BLaER1 treated with 17β-estradiol and CSF1 and Interleukin-3, amounts not matched to agents 10 nM and 100 nM (cell line): Measurements from ENCODE around the gene USP9Y.

Experiments used
- H3K27ac ChIP-seq, 11 experiments: shearing (Covaris generic); formaldehyde crosslinking; 2 replicates each; pipeline ENCODE4 v1.8.1; 2022
- H3K27me3 ChIP-seq, 11 experiments: shearing (Covaris generic); formaldehyde crosslinking; 2 replicates each; pipeline ENCODE4 v1.8.1; 2022
- H3K36me3 ChIP-seq, 11 experiments: shearing (Covaris generic); formaldehyde crosslinking; 2 replicates each; pipeline ENCODE4 v1.8.1; 2022
- H3K4me1 ChIP-seq, 10 experiments: shearing (Covaris generic); formaldehyde crosslinking; 2 replicates each; pipeline ENCODE4 v1.8.1; 2022
- H3K4me2 ChIP-seq, 11 experiments: shearing (Covaris generic); formaldehyde crosslinking; 2 replicates each; pipeline ENCODE4 v1.8.1; 2022
- H3K4me3 ChIP-seq, 10 experiments: shearing (Covaris generic); formaldehyde crosslinking; 2 replicates each; pipeline ENCODE4 v1.8.1; 2022
- H3K9ac ChIP-seq, 11 experiments: shearing (Covaris generic); formaldehyde crosslinking; 2 replicates each; pipeline ENCODE4 v1.8.1; 2022
- H3K9me3 ChIP-seq, 11 experiments: shearing (Covaris generic); formaldehyde crosslinking; replicated peaks in 1 of 11; 2 replicates each; pipeline ENCODE4 v1.8.1; 2022
- H4K20me1 ChIP-seq, 11 experiments: shearing (Covaris generic); formaldehyde crosslinking; 2 replicates each; pipeline ENCODE4 v1.8.1; 2022
- Cebpa-rat ChIP-seq, 11 experiments: shearing (Covaris generic); IDR thresholded peaks; 2 replicates each; pipeline ENCODE4 v1.8.1; 2022

Gene USP9Y

GRCh38 chrY:12756021-12756420 is 55.0 kb downstream of the USP9Y start:
- Histone ChIP-seq H3K4me2 (no peak overlapping the region), H3K4me3 (no peak overlapping the region), H3K36me3 (no peaks in the 10 kb centered on the region), H4K20me1 (no peaks in the 10 kb centered on the region), H3K27ac (no peak overlapping the region), H3K9me3 (no peaks in the 10 kb centered on the region), H3K27me3 (no peaks in the 10 kb centered on the region), H3K9ac (no peak overlapping the region), H3K4me1 (no peaks in the 10 kb centered on the region)
- TF ChIP-seq Cebpa-rat (IDR thresholded peaks at IDR 0.05), result no peak

- Histone ChIP-seq H3K27ac (no peak overlapping the region), H3K4me3 (no peak overlapping the region), H3K9me3 (no peaks in the 10 kb centered on the region), H4K20me1 (no peaks in the 10 kb centered on the region), H3K36me3 (no peaks in the 10 kb centered on the region), H3K4me1 (no peaks in the 10 kb centered on the region), H3K9ac (no peak overlapping the region), H3K27me3 (no peaks in the 10 kb centered on the region), H3K4me2 (no peak overlapping the region)
- no peak for TF ChIP-seq Cebpa-rat (IDR thresholded peaks at IDR 0.05)
Measured at GRCh38 chrY:12765976-12766375, 64.9 kb downstream of the USP9Y start.

- H3K4me1 ChIP-seq, result no peaks in the 10 kb centered on the region
- no peak overlapping the region for H3K4me3 ChIP-seq
- H3K27me3 ChIP-seq, result no peaks in the 10 kb centered on the region
- H4K20me1 ChIP-seq, result no peaks in the 10 kb centered on the region
- TF ChIP-seq Cebpa-rat (IDR thresholded peaks at IDR 0.05), result no peak
- no peaks in the 10 kb centered on the region for H3K9me3 ChIP-seq
- H3K27ac ChIP-seq, result no peak overlapping the region
- no peaks in the 10 kb centered on the region for H3K36me3 ChIP-seq
- no peak overlapping the region for H3K4me2 ChIP-seq
- no peak overlapping the region for H3K9ac ChIP-seq
Measured at GRCh38 chrY:12784521-12784920, 83.5 kb downstream of the USP9Y start.

- no peaks in the 10 kb centered on the region for H3K9me3 ChIP-seq
- H3K27ac ChIP-seq, result no peak overlapping the region
- TF ChIP-seq Cebpa-rat (IDR thresholded peaks at IDR 0.05), result no peak
- H3K9ac ChIP-seq, result no peak overlapping the region
- H3K4me2 ChIP-seq, result no peak overlapping the region
- no peak overlapping the region for H3K4me3 ChIP-seq
- H4K20me1 ChIP-seq, result no peaks in the 10 kb centered on the region
- H3K27me3 ChIP-seq, result no peaks in the 10 kb centered on the region
- H3K36me3 ChIP-seq, result no peaks in the 10 kb centered on the region
- no peaks in the 10 kb centered on the region for H3K4me1 ChIP-seq
Measured at GRCh38 chrY:12793999-12794398, 93.0 kb downstream of the USP9Y start.

GRCh38 chrY:12808046-12808445 is 107.0 kb downstream of the USP9Y start:
- Histone ChIP-seq H3K4me3 (no peak overlapping the region), H3K27ac (no peak overlapping the region), H3K9ac (no peak overlapping the region), H4K20me1 (no peaks in the 10 kb centered on the region), H3K27me3 (no peaks in the 10 kb centered on the region), H3K9me3 (no peaks in the 10 kb centered on the region), H3K36me3 (no peaks in the 10 kb centered on the region), H3K4me1 (no peaks in the 10 kb centered on the region), H3K4me2 (no peak overlapping the region)
- no peak for TF ChIP-seq Cebpa-rat (IDR thresholded peaks at IDR 0.05)

- Histone ChIP-seq H3K27ac (no peak overlapping the region), H3K36me3 (no peaks in the 10 kb centered on the region), H3K4me2 (no peak overlapping the region), H4K20me1 (no peaks in the 10 kb centered on the region), H3K4me1 (no peaks in the 10 kb centered on the region), H3K9ac (no peak overlapping the region), H3K27me3 (no peaks in the 10 kb centered on the region), H3K4me3 (no peak overlapping the region), H3K9me3 (no peaks in the 10 kb centered on the region)
- no peak for TF ChIP-seq Cebpa-rat (IDR thresholded peaks at IDR 0.05)
Measured at GRCh38 chrY:12809034-12809433, 108.0 kb downstream of the USP9Y start.

- Histone ChIP-seq H3K9me3 (no peaks in the 10 kb centered on the region), H4K20me1 (no peaks in the 10 kb centered on the region), H3K4me1 (no peaks in the 10 kb centered on the region), H3K9ac (no peak overlapping the region), H3K36me3 (no peaks in the 10 kb centered on the region), H3K27ac (no peak overlapping the region), H3K4me2 (no peak overlapping the region), H3K4me3 (no peak overlapping the region), H3K27me3 (no peaks in the 10 kb centered on the region)
- TF ChIP-seq Cebpa-rat (IDR thresholded peaks at IDR 0.05), result no peak
Measured at GRCh38 chrY:12823408-12823807, 122.4 kb downstream of the USP9Y start.

GRCh38 chrY:12826791-12827190 is 125.8 kb downstream of the USP9Y start:
- Histone ChIP-seq H3K27ac (no peak overlapping the region), H3K9me3 (no peaks in the 10 kb centered on the region), H3K9ac (no peak overlapping the region), H3K4me2 (no peak overlapping the region), H3K36me3 (no peaks in the 10 kb centered on the region), H3K4me1 (no peaks in the 10 kb centered on the region), H3K27me3 (no peaks in the 10 kb centered on the region), H3K4me3 (no peak overlapping the region), H4K20me1 (no peaks in the 10 kb centered on the region)
- TF ChIP-seq Cebpa-rat (IDR thresholded peaks at IDR 0.05), result no peak

GRCh38 chrY:12833284-12833683 is 132.3 kb downstream of the USP9Y start:
- Histone ChIP-seq H3K27me3 (no peaks in the 10 kb centered on the region), H3K36me3 (no peaks in the 10 kb centered on the region), H3K4me2 (no peak overlapping the region), H4K20me1 (no peaks in the 10 kb centered on the region), H3K9me3 (no peaks in the 10 kb centered on the region), H3K27ac (no peak overlapping the region), H3K9ac (no peak overlapping the region), H3K4me1 (no peaks in the 10 kb centered on the region), H3K4me3 (no peak overlapping the region)
- no peak for TF ChIP-seq Cebpa-rat (IDR thresholded peaks at IDR 0.05)

GRCh38 chrY:12837550-12837949 is 136.5 kb downstream of the USP9Y start:
- no peak overlapping the region for H3K4me2 ChIP-seq
- no peaks in the 10 kb centered on the region for H3K4me1 ChIP-seq
- no peak overlapping the region for H3K9ac ChIP-seq
- H3K9me3 ChIP-seq, result no peaks in the 10 kb centered on the region
- no peaks in the 10 kb centered on the region for H3K27me3 ChIP-seq
- no peaks in the 10 kb centered on the region for H3K36me3 ChIP-seq
- H4K20me1 ChIP-seq, result no peaks in the 10 kb centered on the region
- H3K4me3 ChIP-seq, result no peak overlapping the region
- no peak for TF ChIP-seq Cebpa-rat (IDR thresholded peaks at IDR 0.05)
- no peak overlapping the region for H3K27ac ChIP-seq

- no peak for TF ChIP-seq Cebpa-rat (IDR thresholded peaks at IDR 0.05)
- no peak overlapping the region for H3K27ac ChIP-seq
- H4K20me1 ChIP-seq, result no peaks in the 10 kb centered on the region
- no peaks in the 10 kb centered on the region for H3K4me1 ChIP-seq
- H3K4me2 ChIP-seq, result no peak overlapping the region
- H3K9ac ChIP-seq, result no peak overlapping the region
- H3K9me3 ChIP-seq, result no peaks in the 10 kb centered on the region
- no peaks in the 10 kb centered on the region for H3K36me3 ChIP-seq
- no peaks in the 10 kb centered on the region for H3K27me3 ChIP-seq
- no peak overlapping the region for H3K4me3 ChIP-seq
Measured at GRCh38 chrY:12841368-12841767, 140.3 kb downstream of the USP9Y start.
